Stimulated activated CD4-positive, alpha-beta T cell treated with anti-CD3 and anti-CD28 coated beads, Interleukin-12 subunit alpha, Interleukin-12 subunit beta, amount 100 ng/mL, for 48 hours (primary cell): ENCODE data around the gene AHCY.
"Not testable (repeated sequence)": the region's sequence is repeated elsewhere in the genome, so short reads cannot be mapped to it uniquely, and the experiment has no call there.

Experiments used
- DNase-seq, 3 donors: peaks; one replicate each; pipeline ENCODE4 v3.0.0-alpha.2; 2020; ENCODE audit warnings: low read depth in 2 of 3, low spot score in 1 of 3

The AHCY gene

GRCh38 chr20:34262488-34263288, 40.5 kb downstream of the AHCY start:
- DNase-seq: no peak

GRCh38 chr20:34260208-34260942, 42.8 kb downstream of the AHCY start:
- DNase-seq: no peak

GRCh38 chr20:34256629-34257124, 46.5 kb downstream of the AHCY start:
- no peak for DNase-seq

DNA sequence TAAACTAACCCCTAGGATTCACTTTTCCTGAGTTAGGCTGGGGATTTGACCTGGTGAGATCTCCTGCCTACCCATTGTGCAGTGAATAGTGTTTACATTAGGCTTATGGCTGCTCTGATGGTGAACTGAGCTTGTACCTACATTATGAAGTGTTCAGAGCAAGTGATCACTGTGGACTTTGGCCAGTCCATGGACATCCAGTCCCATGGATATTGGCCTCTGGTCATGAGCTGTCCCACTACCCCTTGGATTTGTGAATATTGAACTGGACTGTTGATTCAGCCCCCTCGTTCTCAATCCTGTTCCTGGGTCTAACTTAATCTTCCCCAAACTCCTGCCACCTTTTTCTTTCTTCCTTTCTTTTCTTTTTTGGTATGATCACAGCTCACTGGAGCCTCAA, 48.2 kb downstream of the AHCY start:
- no peak for DNase-seq

DNA sequence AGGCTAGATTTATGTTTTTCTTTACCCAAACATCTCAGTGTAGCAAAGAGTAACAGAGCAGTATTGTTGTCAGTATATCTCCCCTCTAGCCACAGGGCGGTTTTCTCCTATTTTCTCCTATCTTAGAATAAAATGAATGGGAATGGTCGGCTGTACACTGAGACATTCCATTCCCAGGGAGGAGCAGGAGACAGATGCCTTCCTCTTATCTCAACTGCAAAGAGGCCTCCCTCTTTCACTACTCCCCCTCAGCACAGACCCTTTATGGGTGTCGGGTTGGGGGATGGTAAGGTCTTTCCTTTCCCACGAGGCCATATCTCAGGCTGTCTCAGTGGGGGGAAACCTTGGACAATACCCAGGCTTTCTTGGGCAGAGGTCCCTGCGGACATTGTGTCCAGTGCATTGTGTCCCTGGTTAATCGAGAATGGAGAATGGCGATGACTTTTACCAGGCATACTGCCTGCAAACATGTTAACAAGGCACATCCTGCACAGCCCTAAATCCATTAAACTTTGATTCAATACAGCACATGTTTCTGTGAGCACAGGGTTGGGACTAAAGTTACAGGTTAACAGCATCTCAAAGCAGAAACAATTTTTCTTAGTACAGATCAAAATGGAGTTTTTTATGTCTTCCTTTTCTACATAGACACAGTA, 50.6 kb downstream of the AHCY start:
- DNase-seq: not testable (repeated sequence)

DNA sequence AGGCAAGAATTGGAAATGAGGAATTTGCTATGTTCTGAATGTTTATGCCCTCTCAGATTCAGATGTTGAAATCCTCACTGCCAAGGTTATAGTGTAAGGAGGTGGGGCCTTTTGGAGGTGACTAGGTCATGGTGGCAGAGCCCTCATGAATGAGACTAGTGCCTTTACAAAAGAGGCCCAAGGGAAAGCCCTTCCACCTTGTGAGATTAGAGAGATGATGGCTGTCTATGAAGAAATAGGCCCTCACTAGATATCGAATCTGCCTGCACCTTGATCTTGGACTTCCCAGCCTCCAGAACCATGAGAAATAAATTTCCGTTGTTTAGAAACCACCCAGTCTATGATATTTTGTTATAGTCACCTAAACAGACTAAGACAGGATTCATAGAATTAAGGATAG, 51.5 kb downstream of the AHCY start:
- DNase-seq: no peak

DNA sequence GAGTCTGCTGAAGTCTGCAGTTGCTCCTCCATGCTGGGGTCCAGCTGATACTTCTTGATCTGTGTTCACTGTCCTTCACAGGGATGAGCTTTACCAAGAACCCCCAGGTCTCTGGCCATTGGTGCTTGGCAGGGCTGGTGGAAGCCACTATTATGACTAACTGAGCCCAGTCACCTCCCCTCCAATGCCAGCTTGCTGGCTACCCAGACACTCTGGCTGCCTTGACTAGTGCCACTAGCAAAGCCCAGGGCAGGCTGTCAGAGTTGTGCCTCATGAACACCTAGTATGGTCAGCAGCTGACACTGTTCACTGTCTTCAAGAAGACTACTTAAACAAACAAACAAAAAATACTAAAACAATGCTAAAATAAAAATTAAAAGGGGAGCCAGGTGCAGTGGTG, 53.1 kb downstream of the AHCY start:
- DNase-seq: no peak

GRCh38 chr20:34249291-34249690, 53.9 kb downstream of the AHCY start:
- DNase-seq: no peak

- DNase-seq: no peak
Observed at GRCh38 chr20:34246126-34246626, 57.0 kb downstream of the AHCY start.

DNA sequence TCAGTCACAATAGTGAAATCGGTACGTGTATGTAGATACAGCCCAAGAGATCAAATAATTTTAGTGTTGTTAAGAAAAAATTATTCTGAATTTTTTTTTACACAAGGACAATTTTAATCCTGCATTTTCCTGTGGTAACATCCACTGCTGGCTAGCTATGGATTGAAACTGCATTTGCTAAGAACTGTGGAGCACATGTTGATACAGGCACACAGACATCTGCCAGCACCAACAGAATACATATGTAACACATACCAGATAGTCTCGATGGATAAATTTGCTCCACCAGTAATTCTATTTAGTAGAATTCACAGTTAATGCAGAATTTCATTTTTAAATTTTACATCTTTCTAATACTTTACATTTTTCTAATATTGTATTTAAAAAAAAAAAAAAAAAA, 59.8 kb downstream of the AHCY start:
- DNase-seq: no peak

DNA sequence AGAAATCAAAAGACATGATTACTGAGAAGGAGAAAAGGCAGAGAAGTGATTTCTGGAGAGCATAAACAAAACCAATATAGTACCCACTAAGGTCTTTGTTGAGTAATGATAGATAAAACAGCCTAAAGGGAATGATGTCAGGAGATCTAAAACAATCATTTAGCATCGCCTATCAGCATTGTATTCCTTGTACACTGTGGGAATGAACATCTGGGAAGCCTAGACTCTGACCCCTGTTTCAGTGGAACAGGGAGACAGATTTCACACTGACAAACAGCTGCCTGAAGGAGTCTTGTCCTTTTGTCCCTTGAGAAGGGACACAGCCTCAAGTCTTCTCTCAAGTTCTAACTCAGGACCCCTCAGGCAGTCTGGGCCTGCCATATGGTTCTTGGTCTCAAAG, 60.3 kb downstream of the AHCY start:
- no peak for DNase-seq

DNA sequence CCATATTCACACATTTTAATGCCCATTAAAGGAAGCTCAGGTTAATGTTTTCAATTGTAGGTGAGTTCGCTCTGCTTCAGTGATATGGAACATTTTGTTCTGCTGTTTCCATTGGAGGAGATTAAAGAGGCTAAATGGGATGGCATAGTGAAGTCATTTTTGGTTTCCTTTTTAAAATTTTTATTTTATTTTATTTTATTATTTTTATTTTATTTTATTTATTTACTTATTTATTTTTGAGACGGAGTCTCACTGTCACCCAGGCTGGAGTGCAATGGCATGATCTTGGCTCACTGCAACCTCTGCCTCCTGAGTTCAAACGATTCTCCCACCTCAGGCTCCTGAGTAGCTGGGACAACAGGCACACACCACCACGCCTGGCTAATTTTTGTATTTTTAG, 61.1 kb downstream of the AHCY start:
- not testable (repeated sequence) for DNase-seq

GRCh38 chr20:34240693-34241615, 62.2 kb downstream of the AHCY start, which contains the start of gene ASIP:
TSS of gene ASIP (plus strand) at chr20:34241423. CDS start at chr20:34260375, 18,952 bp downstream.
- DNase-seq: no peak

GRCh38 chr20:34240121-34240520, 63.0 kb downstream of the AHCY start:
- DNase-seq: no peak

GRCh38 chr20:34237942-34238341, 65.2 kb downstream of the AHCY start:
- DNase-seq: no peak

- no peak for DNase-seq
Observed at GRCh38 chr20:34235875-34236274, 67.3 kb downstream of the AHCY start.

DNA sequence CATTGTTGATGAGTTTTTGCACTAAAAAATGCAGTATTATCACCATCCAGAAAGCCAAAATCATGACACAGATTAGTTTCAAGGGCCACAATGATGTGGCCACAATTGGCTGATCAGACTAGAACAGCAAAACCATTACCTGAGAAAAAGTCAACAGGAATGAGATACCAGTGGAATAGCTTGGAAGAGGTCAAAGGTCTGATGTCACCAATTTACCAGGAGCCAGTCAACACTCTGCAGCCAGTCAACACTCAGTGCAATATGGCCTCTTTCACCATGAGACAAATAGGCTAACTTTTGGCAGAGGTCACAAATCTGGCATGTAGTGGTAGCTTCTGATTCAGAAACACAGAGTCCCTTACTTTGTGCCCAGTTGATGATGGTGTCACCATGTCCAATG, 69.5 kb downstream of the AHCY start:
- DNase-seq: no peak

GRCh38 chr20:34232494-34233087, 70.6 kb downstream of the AHCY start:
- no peak for DNase-seq

- DNase-seq: no peak
Observed at GRCh38 chr20:34231634-34232033, 71.5 kb downstream of the AHCY start.
